ENCODE measurements around the gene SMC5.
"Not testable (repeated sequence)": the region's sequence is repeated elsewhere in the genome, so short reads cannot be mapped to it uniquely, and the experiment has no call there.

Gene SMC5

GRCh38 chr9:70398145-70398556 is 139.4 kb downstream of the SMC5 start:
- FAIRE-seq: no peak

GRCh38 chr9:70399141-70399540 is 140.4 kb downstream of the SMC5 start:
- FAIRE-seq (no peak), DNase-seq (ENCODE audit: insufficient read length, low spot score) (no peak)
- no peak for TF ChIP-seq POLR2A (IDR thresholded peaks at IDR 0.05; ENCODE audit: low read depth, low read length)

More at GRCh38 chr9:70398145-70398556, 139.4 kb downstream of the SMC5 start:
- no peak for TF ChIP-seq POLR2A (IDR thresholded peaks at IDR 0.05; ENCODE audit: low read depth, low read length)
- no peak for DNase-seq (ENCODE audit: insufficient read length, low spot score)

- no peak for TF ChIP-seq POLR2A (IDR thresholded peaks at IDR 0.05; ENCODE audit: low read depth, low read length)
- no peak for DNase-seq (ENCODE audit: insufficient read length, low spot score)
- no peak for FAIRE-seq
Measured at GRCh38 chr9:70400107-70400892, 141.5 kb downstream of the SMC5 start.

- FAIRE-seq; DNase-seq (ENCODE audit: insufficient read length, low spot score): not testable (repeated sequence)
Measured at GRCh38 chr9:70401241-70401640, 142.5 kb downstream of the SMC5 start.

GRCh38 chr9:70402213-70402612 is 143.4 kb downstream of the SMC5 start:
- TF ChIP-seq POLR2A (IDR thresholded peaks at IDR 0.05; ENCODE audit: low read depth, low read length): no peak
- no peak for DNase-seq (ENCODE audit: insufficient read length, low spot score)
- FAIRE-seq: no peak

- no peak for DNase-seq (ENCODE audit: insufficient read length, low spot score)
- TF ChIP-seq POLR2A (IDR thresholded peaks at IDR 0.05; ENCODE audit: low read depth, low read length): no peak
- FAIRE-seq: no peak
Measured at GRCh38 chr9:70403166-70403565, 144.4 kb downstream of the SMC5 start.

GRCh38 chr9:70403618-70404025 is 144.8 kb downstream of the SMC5 start:
- FAIRE-seq (no peak), DNase-seq (ENCODE audit: insufficient read length, low spot score) (no peak)
- no peak for TF ChIP-seq POLR2A (IDR thresholded peaks at IDR 0.05; ENCODE audit: low read depth, low read length)

- no peak for FAIRE-seq
- DNase-seq (ENCODE audit: insufficient read length, low spot score): no peak
- TF ChIP-seq POLR2A (IDR thresholded peaks at IDR 0.05; ENCODE audit: low read depth, low read length): no peak
Measured at GRCh38 chr9:70404261-70404660, 145.5 kb downstream of the SMC5 start.

Measured in H54 (cell line).